Stomach (tissue), 4 donors: Measurements from ENCODE around the gene CAMK2G.

Source experiments
- CTCF ChIP-seq, 7 experiments: fragments of 450-650 bp in 4 of 7; fragments of 200-600 bp in 3 of 7; sonication (generic) in 3 of 7; IDR thresholded peaks; one replicate each; pipeline ENCODE4 v1.5.1; 2016 to 2019; ENCODE audit warnings: antibody characterized with exemption in 7 of 7, control low read depth in 2 of 7, mild to moderate bottlenecking in 1 of 7
- EP300 ChIP-seq: sonication (generic); formaldehyde crosslinking; IDR thresholded peaks from one replicate; pipeline ENCODE4 v1.6.1; 2017; ENCODE audit warnings: antibody characterized with exemption
- POLR2A ChIP-seq, 4 donors: fragments of 450-650 bp; IDR thresholded peaks; one replicate each; pipeline ENCODE4 v1.6.1; 2016; ENCODE audit warnings: antibody characterized with exemption in 4 of 4, control low read depth in 2 of 4, mild to moderate bottlenecking in 1 of 4, moderate library complexity in 1 of 4
- POLR2AphosphoS5 ChIP-seq, 3 donors: sonication (generic); formaldehyde crosslinking; IDR thresholded peaks; one replicate each; pipeline ENCODE4 v1.6.1; 2016; ENCODE audit warnings: antibody characterized with exemption in 3 of 3

GRCh38 chr10:73914036-73914435, 39.7 kb upstream of the CAMK2G start:
- no peak for TF ChIP-seq CTCF (IDR thresholded peaks at IDR 0.05)
- no peak for TF ChIP-seq POLR2A (IDR thresholded peaks at IDR 0.05)
- TF ChIP-seq POLR2AphosphoS5 (IDR thresholded peaks at IDR 0.05) = no peak
- TF ChIP-seq EP300 = no peak
